Psoas muscle (tissue), 8 donors: Measurements from ENCODE around the gene KLHL13. TPM values are rescaled to one million over a fixed set of nuclear protein-coding genes. Genes with fewer than 3 reads are reported as not detected.

Experiments used
- ATAC-seq, 4 donors: fragments of 200-7000 bp; cut with Tn5 transposase; one replicate each; pipeline ENCODE4 v1.9.1; 2020; ENCODE audit warnings: moderate library complexity in 3 of 4, mild to moderate bottlenecking in 2 of 4
- DNase-seq, 2 donors: peaks; one replicate each; pipeline ENCODE4 v3.0.0-alpha.2; 2020
- H3K27ac ChIP-seq: fragments of 200-600 bp; one replicate; pipeline ENCODE4 v1.8.0; 2022
- H3K27me3 ChIP-seq, 3 donors: fragments of 200-600 bp in 1 of 3; one replicate each; pipeline versions ENCODE4 v1.6.1 to v1.8.0; 2013 to 2022; ENCODE audit warnings: low read length in 2 of 3, mild to moderate bottlenecking in 2 of 3, moderate library complexity in 1 of 3; ENCODE audit not compliant: insufficient read depth in 3 of 3
- H3K36me3 ChIP-seq, 2 donors: fragments of 200-600 bp in 1 of 2; one replicate each; pipeline versions ENCODE4 v1.6.1 to v1.8.0; 2013 to 2022; ENCODE audit warnings: low read depth in 1 of 2, mild to moderate bottlenecking in 1 of 2, moderate library complexity in 1 of 2; ENCODE audit not compliant: insufficient read depth in 1 of 2
- H3K4me1 ChIP-seq: fragments of 200-600 bp; one replicate; pipeline ENCODE4 v1.8.0; 2022
- H3K4me3 ChIP-seq: fragments of 200-600 bp; one replicate; pipeline ENCODE4 v1.8.0; 2022; ENCODE audit warnings: mild to moderate bottlenecking
- H3K9me3 ChIP-seq: fragments of 200-600 bp; one replicate; pipeline ENCODE4 v1.8.0; 2022
- WGBS, 3 donors: extraction: QIAGEN DNeasy Blood & Tissue Kit; methylation state at CpG; one replicate each; pipeline versions ENCODE4 v1.1.6 to v1.1.7; 2013; 5-methylcytosine and 5-hydroxymethylcytosine counted together
- intact Hi-C, 2 donors: fragments of 100-400 bp; cut with DNase I; formaldehyde crosslinking; loops; one replicate each; pipeline versions ENCODE4 v1.11.0 to v1.14.2; 2022
- polyA plus RNA-seq, 3 donors: library from polyadenylated mRNA; stranded (reverse); fragments of 200-250 nt; gene quantifications; one replicate each; pipeline ENCODE4 v1.2.3, GENCODE V29; 2013
- total RNA-seq, 4 donors: library from RNA; stranded (reverse); fragmentation: NEBNext Ultra II Directional in 2 of 4; extraction: Animal tissue kit (Norgen Biotek cat#: 25700) in 2 of 4; gene quantifications; one replicate each; pipeline versions ENCODE4 v1.2.1 to v1.2.4, GENCODE V29; 2021 to 2023
- TF ChIP-seq, protein P1 (sequence below): fragments of 200-600 bp; IDR thresholded peaks from one replicate; pipeline ENCODE4 v1.8.0; 2022; ENCODE audit warnings: antibody characterized with exemption
- donor health status: healthy with polysubstance abuse.
- donor health status: DM: no; HTN: no; CAD: no; lungs with moderate emphysema.
- donor health status: Bipolar disorder and iron deficiency.
- donor health status: healthy.
- donor health status: DM: yes; HTN: yes; CAD: no.
- donor health status: DM: no; HTN: no; CAD: no.
- donor health status: DM: no; HTN: no; CAD: no.
- donor health status: DM: yes; HTN: yes; CAD: no.

The KLHL13 gene
- total and polyA plus RNA-seq, 7 donors, result 0.61 to 4.5 (median 1.5) TPM

- no peaks in the 10 kb centered on the region for H3K27me3 ChIP-seq
- no peak overlapping the region for H3K4me3 ChIP-seq
- WGBS, 3 donors, result 20 to 36% (median 33%) methylated on average over 1 of the region's 1 CpG
- no peaks in the 10 kb centered on the region for H3K36me3 ChIP-seq
- H3K4me1 ChIP-seq, result no peaks in the 10 kb centered on the region
- no peak for ATAC-seq
- intact Hi-C loops, result no loop called here
- no peak for DNase-seq
- H3K27ac ChIP-seq, result no peak overlapping the region
- H3K9me3 ChIP-seq, result no peaks in the 10 kb centered on the region
- TF ChIP-seq, protein P1, sequence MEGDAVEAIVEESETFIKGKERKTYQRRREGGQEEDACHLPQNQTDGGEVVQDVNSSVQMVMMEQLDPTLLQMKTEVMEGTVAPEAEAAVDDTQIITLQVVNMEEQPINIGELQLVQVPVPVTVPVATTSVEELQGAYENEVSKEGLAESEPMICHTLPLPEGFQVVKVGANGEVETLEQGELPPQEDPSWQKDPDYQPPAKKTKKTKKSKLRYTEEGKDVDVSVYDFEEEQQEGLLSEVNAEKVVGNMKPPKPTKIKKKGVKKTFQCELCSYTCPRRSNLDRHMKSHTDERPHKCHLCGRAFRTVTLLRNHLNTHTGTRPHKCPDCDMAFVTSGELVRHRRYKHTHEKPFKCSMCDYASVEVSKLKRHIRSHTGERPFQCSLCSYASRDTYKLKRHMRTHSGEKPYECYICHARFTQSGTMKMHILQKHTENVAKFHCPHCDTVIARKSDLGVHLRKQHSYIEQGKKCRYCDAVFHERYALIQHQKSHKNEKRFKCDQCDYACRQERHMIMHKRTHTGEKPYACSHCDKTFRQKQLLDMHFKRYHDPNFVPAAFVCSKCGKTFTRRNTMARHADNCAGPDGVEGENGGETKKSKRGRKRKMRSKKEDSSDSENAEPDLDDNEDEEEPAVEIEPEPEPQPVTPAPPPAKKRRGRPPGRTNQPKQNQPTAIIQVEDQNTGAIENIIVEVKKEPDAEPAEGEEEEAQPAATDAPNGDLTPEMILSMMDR, result no peak
Observed at GRCh38 chrX:117895418-117895817, 221.2 kb downstream of the KLHL13 start.

- TF ChIP-seq, protein P1, result no peak
- H3K27ac ChIP-seq, result no peak overlapping the region
- no peaks in the 10 kb centered on the region for H3K9me3 ChIP-seq
- H3K36me3 ChIP-seq, result no peaks in the 10 kb centered on the region
- intact Hi-C loops, result no loop called here
- H3K4me1 ChIP-seq, result no peaks in the 10 kb centered on the region
- H3K4me3 ChIP-seq, result no peak overlapping the region
- ATAC-seq (no peak), DNase-seq (no peak)
- 67 to 100% (median 91%) methylated on average over 1 of the region's 1 CpG for WGBS, 3 donors
- H3K27me3 ChIP-seq, result no peaks in the 10 kb centered on the region
Observed at GRCh38 chrX:117892469-117892868, 224.1 kb downstream of the KLHL13 start.

GRCh38 chrX:117871796-117872195 lies 244.8 kb downstream of the KLHL13 start:
- H3K4me3 ChIP-seq, result no peak overlapping the region
- H3K36me3 ChIP-seq, result no peaks in the 10 kb centered on the region
- ATAC-seq (no peak), DNase-seq (no peak)
- intact Hi-C loops, result no loop called here
- H3K27me3 ChIP-seq, result no peaks in the 10 kb centered on the region
- H3K9me3 ChIP-seq, result no peaks in the 10 kb centered on the region
- 50 to 83% (median 72%) methylated on average over 1 of the region's 1 CpG for WGBS, 3 donors
- TF ChIP-seq, protein P1, result no peak
- no peak overlapping the region for H3K27ac ChIP-seq
- no peaks in the 10 kb centered on the region for H3K4me1 ChIP-seq

GRCh38 chrX:117860517-117860916 lies 256.1 kb downstream of the KLHL13 start:
- no peaks in the 10 kb centered on the region for H3K4me1 ChIP-seq
- intact Hi-C loops, result no loop called here
- H3K27ac ChIP-seq, result no peak overlapping the region
- TF ChIP-seq, protein P1, result no peak
- H3K9me3 ChIP-seq, result no peaks in the 10 kb centered on the region
- WGBS, 3 donors, result 74 to 89% (median 88%) methylated on average over 1 of the region's 1 CpG
- no peaks in the 10 kb centered on the region for H3K36me3 ChIP-seq
- H3K4me3 ChIP-seq, result no peak overlapping the region
- no peak for DNase-seq
- no peaks in the 10 kb centered on the region for H3K27me3 ChIP-seq
- no peak for ATAC-seq

DNA sequence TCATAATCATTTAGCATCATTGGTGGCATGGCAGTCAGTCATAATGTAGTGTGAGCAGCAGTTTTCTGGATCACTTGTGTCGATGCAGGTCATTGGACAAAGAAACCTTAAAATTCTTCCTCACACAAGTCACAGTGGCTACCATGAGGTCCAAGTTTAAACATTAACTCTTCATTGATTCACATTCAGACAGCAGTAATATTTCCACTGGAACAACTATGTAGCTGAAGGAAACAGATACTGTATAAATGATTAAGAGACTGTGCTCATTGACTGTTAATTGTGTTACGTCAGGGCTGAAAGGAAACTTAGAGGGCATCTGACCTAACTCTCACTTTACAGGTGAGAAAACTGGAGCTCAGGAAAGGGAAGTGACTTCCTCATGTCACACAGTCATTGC lies 261.8 kb downstream of the KLHL13 start:
- Histone ChIP-seq H3K4me3 (no peak overlapping the region), H3K4me1 (no peaks in the 10 kb centered on the region), H3K9me3 (no peaks in the 10 kb centered on the region), H3K36me3 (no peaks in the 10 kb centered on the region), H3K27ac (no peak overlapping the region), H3K27me3 (no peaks in the 10 kb centered on the region)
- intact Hi-C loops, result no loop called here
- DNase-seq (no peak), ATAC-seq (no peak)
- WGBS, 3 donors, result 43 to 58% (median 45%) methylated on average over 2 of the region's 2 CpGs
- TF ChIP-seq, protein P1, result no peak
